Neural cell (in vitro differentiated cells): Measurements from ENCODE around the gene LDB2.

Source experiments
- EP300 ChIP-seq: fragments of 450-650 bp; conservative IDR thresholded peaks from 2 replicates; pipeline ENCODE4 v1.6.1; 2014; ENCODE audit warnings: antibody characterized with exemption, mild to moderate bottlenecking, moderate library complexity; ENCODE audit not compliant: poor library complexity, severe bottlenecking
- EZH2 ChIP-seq: fragments of 200-600, 300-800 bp; shearing (Covaris generic), sonication (generic); IDR thresholded peaks from 2 replicates; pipeline ENCODE4 v1.6.1; 2014; ENCODE audit warnings: antibody characterized with exemption, low read length, borderline replicate concordance, mild to moderate bottlenecking; ENCODE audit not compliant: insufficient read depth, poor library complexity, severe bottlenecking
- POLR2AphosphoS5 ChIP-seq: IDR thresholded peaks from 2 replicates; pipeline ENCODE4 v1.6.1; 2012
- RAD21 ChIP-seq: fragments of 450-650 bp; conservative IDR thresholded peaks from 2 replicates; pipeline ENCODE4 v1.6.1; 2014; ENCODE audit warnings: antibody characterized with exemption, mild to moderate bottlenecking, moderate library complexity
- TAF1 ChIP-seq: IDR thresholded peaks from 2 replicates; pipeline ENCODE4 v1.6.1; 2012; ENCODE audit warnings: low read depth
- TF ChIP-seq, protein P1 (sequence below): fragments of 450-650 bp; IDR thresholded peaks from 2 replicates; pipeline ENCODE4 v1.5.1; 2014; ENCODE audit warnings: antibody characterized with exemption, mild to moderate bottlenecking, moderate library complexity; ENCODE audit not compliant: poor library complexity, severe bottlenecking
- TF ChIP-seq, protein P2 (sequence below): IDR thresholded peaks from 2 replicates; pipeline ENCODE4 v1.6.1; 2012; ENCODE audit warnings: borderline replicate concordance

DNA sequence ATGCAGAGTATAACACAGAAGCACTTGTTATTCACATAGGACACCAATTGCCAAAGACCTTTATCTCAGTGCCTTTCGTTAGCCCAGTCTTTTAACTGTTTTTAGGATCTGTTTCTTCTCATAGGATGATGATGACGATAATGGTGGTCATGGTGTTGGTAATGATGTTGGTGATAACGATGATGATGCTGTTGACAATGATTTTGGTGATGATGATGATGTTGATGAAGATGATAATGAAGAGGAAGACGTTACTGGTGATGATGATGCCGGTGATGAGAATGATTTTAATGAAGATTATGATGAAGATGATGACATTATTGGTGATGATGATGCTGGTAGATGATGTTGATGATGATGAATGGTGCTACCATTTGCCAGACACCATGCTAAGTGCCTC lies 29.8 kb downstream of the LDB2 start:
- no peak for TF ChIP-seq EP300
- TF ChIP-seq POLR2AphosphoS5: no peak
- TF ChIP-seq, protein P1, sequence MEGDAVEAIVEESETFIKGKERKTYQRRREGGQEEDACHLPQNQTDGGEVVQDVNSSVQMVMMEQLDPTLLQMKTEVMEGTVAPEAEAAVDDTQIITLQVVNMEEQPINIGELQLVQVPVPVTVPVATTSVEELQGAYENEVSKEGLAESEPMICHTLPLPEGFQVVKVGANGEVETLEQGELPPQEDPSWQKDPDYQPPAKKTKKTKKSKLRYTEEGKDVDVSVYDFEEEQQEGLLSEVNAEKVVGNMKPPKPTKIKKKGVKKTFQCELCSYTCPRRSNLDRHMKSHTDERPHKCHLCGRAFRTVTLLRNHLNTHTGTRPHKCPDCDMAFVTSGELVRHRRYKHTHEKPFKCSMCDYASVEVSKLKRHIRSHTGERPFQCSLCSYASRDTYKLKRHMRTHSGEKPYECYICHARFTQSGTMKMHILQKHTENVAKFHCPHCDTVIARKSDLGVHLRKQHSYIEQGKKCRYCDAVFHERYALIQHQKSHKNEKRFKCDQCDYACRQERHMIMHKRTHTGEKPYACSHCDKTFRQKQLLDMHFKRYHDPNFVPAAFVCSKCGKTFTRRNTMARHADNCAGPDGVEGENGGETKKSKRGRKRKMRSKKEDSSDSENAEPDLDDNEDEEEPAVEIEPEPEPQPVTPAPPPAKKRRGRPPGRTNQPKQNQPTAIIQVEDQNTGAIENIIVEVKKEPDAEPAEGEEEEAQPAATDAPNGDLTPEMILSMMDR: no peak
- TF ChIP-seq, protein P2, sequence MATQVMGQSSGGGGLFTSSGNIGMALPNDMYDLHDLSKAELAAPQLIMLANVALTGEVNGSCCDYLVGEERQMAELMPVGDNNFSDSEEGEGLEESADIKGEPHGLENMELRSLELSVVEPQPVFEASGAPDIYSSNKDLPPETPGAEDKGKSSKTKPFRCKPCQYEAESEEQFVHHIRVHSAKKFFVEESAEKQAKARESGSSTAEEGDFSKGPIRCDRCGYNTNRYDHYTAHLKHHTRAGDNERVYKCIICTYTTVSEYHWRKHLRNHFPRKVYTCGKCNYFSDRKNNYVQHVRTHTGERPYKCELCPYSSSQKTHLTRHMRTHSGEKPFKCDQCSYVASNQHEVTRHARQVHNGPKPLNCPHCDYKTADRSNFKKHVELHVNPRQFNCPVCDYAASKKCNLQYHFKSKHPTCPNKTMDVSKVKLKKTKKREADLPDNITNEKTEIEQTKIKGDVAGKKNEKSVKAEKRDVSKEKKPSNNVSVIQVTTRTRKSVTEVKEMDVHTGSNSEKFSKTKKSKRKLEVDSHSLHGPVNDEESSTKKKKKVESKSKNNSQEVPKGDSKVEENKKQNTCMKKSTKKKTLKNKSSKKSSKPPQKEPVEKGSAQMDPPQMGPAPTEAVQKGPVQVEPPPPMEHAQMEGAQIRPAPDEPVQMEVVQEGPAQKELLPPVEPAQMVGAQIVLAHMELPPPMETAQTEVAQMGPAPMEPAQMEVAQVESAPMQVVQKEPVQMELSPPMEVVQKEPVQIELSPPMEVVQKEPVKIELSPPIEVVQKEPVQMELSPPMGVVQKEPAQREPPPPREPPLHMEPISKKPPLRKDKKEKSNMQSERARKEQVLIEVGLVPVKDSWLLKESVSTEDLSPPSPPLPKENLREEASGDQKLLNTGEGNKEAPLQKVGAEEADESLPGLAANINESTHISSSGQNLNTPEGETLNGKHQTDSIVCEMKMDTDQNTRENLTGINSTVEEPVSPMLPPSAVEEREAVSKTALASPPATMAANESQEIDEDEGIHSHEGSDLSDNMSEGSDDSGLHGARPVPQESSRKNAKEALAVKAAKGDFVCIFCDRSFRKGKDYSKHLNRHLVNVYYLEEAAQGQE: no peak
- no peak for TF ChIP-seq EZH2
- TF ChIP-seq RAD21: no peak
- TF ChIP-seq TAF1: no peak
